ENCODE measurements around the gene SNX25. TPM values are rescaled to one million over a fixed set of nuclear protein-coding genes. Genes with fewer than 3 reads are reported as not detected.
"Not testable (repeated sequence)": the region's sequence is repeated elsewhere in the genome, so short reads cannot be mapped to it uniquely, and the experiment has no call there.

SNX25 gene
- polyA plus RNA-seq, 4 donors: 20.2 to 28.5 (median 23.5) TPM

- no peak for DNase-seq (ENCODE audit: low read depth in 4 of 4, low spot score in 2 of 4)
Observed at GRCh38 chr4:185257694-185258093, 48.3 kb downstream of the SNX25 start.

- DNase-seq (ENCODE audit: low read depth in 4 of 4, low spot score in 2 of 4): not testable (repeated sequence)
Observed at GRCh38 chr4:185258741-185259140, 49.3 kb downstream of the SNX25 start.

- no peak for DNase-seq (ENCODE audit: low read depth in 4 of 4, low spot score in 2 of 4)
Observed at GRCh38 chr4:185259719-185260118, 50.3 kb downstream of the SNX25 start.

- no peak for DNase-seq (ENCODE audit: low read depth in 4 of 4, low spot score in 2 of 4)
Observed at GRCh38 chr4:185261946-185262345, 52.5 kb downstream of the SNX25 start.

- DNase-seq (ENCODE audit: low read depth in 4 of 4, low spot score in 2 of 4): no peak
Observed at GRCh38 chr4:185263419-185263818, 54.0 kb downstream of the SNX25 start.

GRCh38 chr4:185265942-185266341 lies 56.5 kb downstream of the SNX25 start:
- no peak for DNase-seq (ENCODE audit: low read depth in 4 of 4, low spot score in 2 of 4)

- no peak for DNase-seq (ENCODE audit: low read depth in 4 of 4, low spot score in 2 of 4)
Observed at GRCh38 chr4:185269286-185269685, 59.9 kb downstream of the SNX25 start.

GRCh38 chr4:185270037-185270436 lies 60.6 kb downstream of the SNX25 start:
- no peak for DNase-seq (ENCODE audit: low read depth in 4 of 4, low spot score in 2 of 4)

- no peak for DNase-seq (ENCODE audit: low read depth in 4 of 4, low spot score in 2 of 4)
Observed at GRCh38 chr4:185270885-185271284, 61.5 kb downstream of the SNX25 start.

GRCh38 chr4:185272245-185272644 lies 62.8 kb downstream of the SNX25 start:
- no peak for DNase-seq (ENCODE audit: low read depth in 4 of 4, low spot score in 2 of 4)

GRCh38 chr4:185275501-185275900 lies 66.1 kb downstream of the SNX25 start:
- DNase-seq (ENCODE audit: low read depth in 4 of 4, low spot score in 2 of 4): no peak

- no peak for DNase-seq (ENCODE audit: low read depth in 4 of 4, low spot score in 2 of 4)
Observed at GRCh38 chr4:185276036-185276435, 66.6 kb downstream of the SNX25 start.

- DNase-seq (ENCODE audit: low read depth in 4 of 4, low spot score in 2 of 4): no peak
Observed at GRCh38 chr4:185278716-185279115, 69.3 kb downstream of the SNX25 start.

- DNase-seq (ENCODE audit: low read depth in 4 of 4, low spot score in 2 of 4): no peak
Observed at GRCh38 chr4:185280608-185281007, 71.2 kb downstream of the SNX25 start.

- DNase-seq (ENCODE audit: low read depth in 4 of 4, low spot score in 2 of 4): no peak
Observed at GRCh38 chr4:185282968-185283367, 73.6 kb downstream of the SNX25 start.

GRCh38 chr4:185283723-185284122 lies 74.3 kb downstream of the SNX25 start:
- DNase-seq (ENCODE audit: low read depth in 4 of 4, low spot score in 2 of 4): no peak

- DNase-seq (ENCODE audit: low read depth in 4 of 4, low spot score in 2 of 4): no peak
Observed at GRCh38 chr4:185285632-185286393, 76.4 kb downstream of the SNX25 start.

- no peak for DNase-seq (ENCODE audit: low read depth in 4 of 4, low spot score in 2 of 4)
Observed at GRCh38 chr4:185286571-185286970, 77.2 kb downstream of the SNX25 start.

GRCh38 chr4:185287031-185287430 lies 77.6 kb downstream of the SNX25 start:
- no peak for DNase-seq (ENCODE audit: low read depth in 4 of 4, low spot score in 2 of 4)

GRCh38 chr4:185290018-185290607 lies 80.7 kb downstream of the SNX25 start:
- no peak for DNase-seq (ENCODE audit: low read depth in 4 of 4, low spot score in 2 of 4)

- no peak for DNase-seq (ENCODE audit: low read depth in 4 of 4, low spot score in 2 of 4)
Observed at GRCh38 chr4:185290656-185291055, 81.3 kb downstream of the SNX25 start.

- no peak for DNase-seq (ENCODE audit: low read depth in 4 of 4, low spot score in 2 of 4)
Observed at GRCh38 chr4:185293202-185293601, 83.8 kb downstream of the SNX25 start.
